Fibroblast of the aortic adventitia (primary cell): ENCODE measurements around the gene VWC2L. TPM values are rescaled to one million over a fixed set of nuclear protein-coding genes. Genes with fewer than 3 reads are reported as not detected.

Source experiments
- DNase-seq: peaks from one replicate; pipeline ENCODE4 v3.0.0-alpha.2; 2010; ENCODE audit warnings: low read depth
- H3K4me3 ChIP-seq: 2 replicates; pipeline ENCODE4 v1.5.1; 2011; ENCODE audit warnings: low read depth, mild to moderate bottlenecking, control low read depth, low read length, moderate library complexity
- total RNA-seq: library from RNA; depleted of rRNA; stranded (reverse); fragments of >200 nt; gene quantifications from 2 replicates; pipeline ENCODE4 v1.2.3, GENCODE V29; 2012; ENCODE audit warnings: low replicate concordance
- TF ChIP-seq, protein P1 (sequence below): IDR thresholded peaks from 2 replicates; pipeline ENCODE4 v1.5.1; 2011; ENCODE audit warnings: mild to moderate bottlenecking, low read length, control low read depth, inconsistent platforms; ENCODE audit not compliant: insufficient read depth

The VWC2L gene
- total RNA-seq, 1 donor: not detected

DNA sequence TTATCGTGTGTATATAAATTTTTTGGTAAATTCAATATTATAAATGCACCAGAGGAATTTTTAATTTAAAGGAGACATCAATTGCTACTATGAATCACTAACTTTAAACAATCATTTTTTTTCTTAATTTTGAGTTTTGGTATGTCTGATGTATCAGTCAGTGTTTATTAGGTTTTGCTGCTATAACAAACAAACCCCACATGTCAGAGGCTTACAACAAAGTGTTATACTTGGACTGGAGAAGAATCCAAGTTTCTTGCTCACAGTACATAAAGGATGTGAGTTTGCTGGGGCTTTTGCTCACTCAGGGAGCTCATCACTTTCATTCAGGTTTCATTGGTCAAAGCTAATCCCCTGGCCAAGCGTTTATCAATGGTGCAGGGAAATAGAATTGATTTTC, 81.8 kb downstream of the VWC2L start:
- no peak overlapping the region for H3K4me3 ChIP-seq
- TF ChIP-seq, protein P1, sequence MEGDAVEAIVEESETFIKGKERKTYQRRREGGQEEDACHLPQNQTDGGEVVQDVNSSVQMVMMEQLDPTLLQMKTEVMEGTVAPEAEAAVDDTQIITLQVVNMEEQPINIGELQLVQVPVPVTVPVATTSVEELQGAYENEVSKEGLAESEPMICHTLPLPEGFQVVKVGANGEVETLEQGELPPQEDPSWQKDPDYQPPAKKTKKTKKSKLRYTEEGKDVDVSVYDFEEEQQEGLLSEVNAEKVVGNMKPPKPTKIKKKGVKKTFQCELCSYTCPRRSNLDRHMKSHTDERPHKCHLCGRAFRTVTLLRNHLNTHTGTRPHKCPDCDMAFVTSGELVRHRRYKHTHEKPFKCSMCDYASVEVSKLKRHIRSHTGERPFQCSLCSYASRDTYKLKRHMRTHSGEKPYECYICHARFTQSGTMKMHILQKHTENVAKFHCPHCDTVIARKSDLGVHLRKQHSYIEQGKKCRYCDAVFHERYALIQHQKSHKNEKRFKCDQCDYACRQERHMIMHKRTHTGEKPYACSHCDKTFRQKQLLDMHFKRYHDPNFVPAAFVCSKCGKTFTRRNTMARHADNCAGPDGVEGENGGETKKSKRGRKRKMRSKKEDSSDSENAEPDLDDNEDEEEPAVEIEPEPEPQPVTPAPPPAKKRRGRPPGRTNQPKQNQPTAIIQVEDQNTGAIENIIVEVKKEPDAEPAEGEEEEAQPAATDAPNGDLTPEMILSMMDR: no peak
- DNase-seq: no peak

DNA sequence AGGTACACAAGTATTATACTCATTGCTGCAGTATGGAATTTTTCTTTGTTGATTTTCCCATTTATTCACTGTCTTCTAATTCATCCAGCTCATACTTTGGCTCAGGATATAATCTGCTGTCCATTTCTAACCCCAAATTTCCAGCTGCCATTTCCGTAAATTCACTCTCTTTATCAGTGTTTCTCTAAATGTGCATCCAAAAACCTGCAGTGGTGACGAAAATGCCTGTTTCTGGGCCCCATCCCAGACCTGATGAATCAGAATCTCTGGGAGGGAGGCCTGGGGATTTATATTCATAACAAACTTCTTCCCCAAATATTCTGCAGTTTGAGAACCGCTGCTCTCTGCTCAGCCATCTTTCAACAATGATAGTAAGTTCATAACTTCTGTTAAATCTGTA, 86.6 kb downstream of the VWC2L start:
- TF ChIP-seq, protein P1: no peak
- H3K4me3 ChIP-seq: no peak overlapping the region
- peak; percentile 66 for DNase-seq

DNA sequence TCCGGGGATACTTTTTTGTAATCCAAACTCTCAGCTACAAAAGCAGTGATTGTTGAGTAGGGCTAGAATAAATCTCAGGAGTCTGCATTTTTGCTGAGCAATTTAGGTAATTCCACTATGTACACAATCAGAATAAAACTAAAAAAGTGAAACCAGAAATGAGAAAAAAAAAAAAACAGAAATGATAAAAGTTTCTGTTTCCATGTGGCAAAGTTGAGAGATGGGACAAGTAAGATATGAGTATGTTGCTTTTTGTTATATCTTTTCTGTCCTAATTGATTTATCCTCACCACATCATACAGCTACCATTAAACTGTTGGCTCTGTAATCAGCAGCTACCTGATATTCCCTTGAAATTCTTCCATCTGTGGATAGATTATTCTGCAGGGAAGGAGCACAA, 92.7 kb downstream of the VWC2L start:
- H3K4me3 ChIP-seq: no peak overlapping the region
- TF ChIP-seq, protein P1: no peak
- no peak for DNase-seq

DNA sequence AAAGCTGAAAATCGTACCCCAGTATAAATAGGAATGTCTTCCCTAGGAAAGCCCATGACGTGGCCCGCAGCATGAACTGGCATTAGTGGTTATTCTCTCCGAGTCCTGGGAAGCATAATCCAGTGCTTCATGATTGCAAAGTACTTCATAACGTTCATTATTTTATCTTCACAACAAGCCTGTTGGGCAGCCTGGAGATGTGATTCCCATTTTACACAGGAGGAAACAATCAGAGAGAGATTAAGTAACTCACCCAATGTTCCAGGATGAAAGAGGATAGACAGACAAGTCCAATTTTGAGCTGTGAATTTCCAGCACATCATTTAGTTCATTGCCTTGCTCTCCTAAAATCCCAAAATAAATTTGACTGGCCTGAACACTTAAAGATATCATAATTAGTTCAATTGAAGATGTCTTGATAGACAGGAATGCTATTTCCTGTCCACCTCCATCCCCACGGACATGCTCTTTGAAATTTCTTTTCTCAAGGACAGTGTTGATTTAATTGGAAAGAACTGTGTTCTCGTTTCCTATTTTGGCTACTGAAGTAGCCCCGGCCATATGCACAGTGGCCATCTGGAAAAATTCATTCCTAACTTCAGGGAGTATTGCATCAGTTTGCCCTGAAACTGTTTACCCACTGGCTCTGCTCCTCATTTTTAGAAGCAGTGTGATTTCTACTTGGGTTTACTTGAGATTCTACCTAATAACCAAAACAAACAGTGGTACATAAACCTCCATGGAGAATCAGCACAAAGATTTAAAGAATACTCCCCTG, 93.9 kb downstream of the VWC2L start:
- no peak overlapping the region for H3K4me3 ChIP-seq
- TF ChIP-seq, protein P1: no peak
- no peak for DNase-seq

DNA sequence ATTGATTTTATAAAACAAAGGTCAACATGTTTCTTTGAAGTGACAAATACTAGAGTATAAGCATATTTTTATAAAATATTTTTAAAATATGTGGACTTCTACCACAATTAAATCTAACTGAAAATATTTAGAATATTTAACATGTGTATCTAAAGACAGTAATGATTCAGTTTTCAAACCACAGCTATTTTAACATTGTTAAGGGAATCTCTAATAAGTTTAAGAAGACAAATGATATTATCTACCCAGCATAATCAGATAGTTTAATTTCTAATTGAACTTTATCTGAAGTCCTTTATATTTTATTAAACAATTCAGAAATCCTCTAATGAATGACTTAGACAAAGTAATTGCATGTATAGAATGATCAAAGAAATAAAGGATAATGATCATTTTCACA, 96.2 kb downstream of the VWC2L start:
- no peak overlapping the region for H3K4me3 ChIP-seq
- no peak for DNase-seq

DNA sequence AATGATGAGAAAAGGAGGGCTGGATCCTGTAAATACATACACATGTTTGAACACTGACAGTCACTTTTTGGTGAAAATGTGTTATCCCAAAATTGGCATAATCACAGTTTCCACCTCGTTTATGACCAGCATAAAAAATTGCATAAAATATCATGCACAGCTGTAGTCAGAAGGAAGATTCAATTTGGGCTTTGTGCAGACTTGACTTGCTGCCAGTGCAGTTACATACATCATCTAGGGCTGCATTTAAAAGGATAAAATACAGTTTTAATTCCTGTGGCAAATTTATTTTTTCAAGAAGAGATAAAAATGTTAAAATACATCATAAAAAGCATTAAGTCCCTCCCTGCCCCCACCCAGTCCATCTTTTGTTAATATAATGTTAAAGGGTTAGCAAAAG, 103.8 kb downstream of the VWC2L start:
- TF ChIP-seq, protein P1: no peak
- DNase-seq: no peak
- H3K4me3 ChIP-seq: no peak overlapping the region

More for the DNA sequence above, 96.2 kb downstream of the VWC2L start:
- TF ChIP-seq, protein P1: no peak

DNA sequence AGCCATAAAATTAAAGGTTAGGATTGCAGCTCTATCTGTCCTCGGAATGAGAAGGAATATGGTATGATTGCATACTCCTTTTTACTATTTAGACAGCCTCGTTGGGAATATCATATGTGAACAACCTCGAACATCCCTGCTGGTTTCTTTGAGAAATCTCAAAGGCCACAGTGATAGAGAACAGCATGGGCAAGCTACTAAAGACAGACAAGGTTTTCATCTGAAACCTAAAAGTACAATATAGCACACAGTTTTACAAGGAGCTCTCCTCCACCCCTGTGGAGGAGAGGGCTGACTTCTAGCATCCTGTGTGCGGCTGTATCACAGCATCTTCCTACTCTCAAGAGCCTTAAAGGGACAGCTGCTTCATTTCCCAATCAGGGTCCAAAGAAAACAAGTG, 104.3 kb downstream of the VWC2L start:
- TF ChIP-seq, protein P1: no peak
- H3K4me3 ChIP-seq: no peak overlapping the region
- DNase-seq: no peak
